ENCODE data around the gene DIRAS2.

DNA sequence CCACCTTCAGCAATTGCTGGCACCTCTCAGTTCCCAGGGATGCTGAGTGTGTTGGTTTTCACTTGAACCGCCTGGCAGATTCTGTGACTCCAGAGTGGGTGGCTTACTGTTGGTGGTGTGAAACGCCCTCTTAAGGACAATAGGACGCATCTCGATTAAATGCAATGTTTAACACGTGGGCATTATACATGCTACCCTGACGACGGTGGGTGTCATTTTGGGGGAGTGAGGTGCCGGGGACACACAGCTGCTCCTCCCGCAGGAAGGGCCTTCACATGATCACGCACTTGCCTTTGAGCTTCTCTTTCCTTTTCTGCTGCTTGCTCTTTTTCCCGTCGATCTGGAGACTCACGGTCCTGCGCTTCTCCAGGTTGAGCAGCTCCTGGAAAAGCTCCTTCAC, 29.7 kb downstream of the DIRAS2 start:
- TF ChIP-seq, protein P1, sequence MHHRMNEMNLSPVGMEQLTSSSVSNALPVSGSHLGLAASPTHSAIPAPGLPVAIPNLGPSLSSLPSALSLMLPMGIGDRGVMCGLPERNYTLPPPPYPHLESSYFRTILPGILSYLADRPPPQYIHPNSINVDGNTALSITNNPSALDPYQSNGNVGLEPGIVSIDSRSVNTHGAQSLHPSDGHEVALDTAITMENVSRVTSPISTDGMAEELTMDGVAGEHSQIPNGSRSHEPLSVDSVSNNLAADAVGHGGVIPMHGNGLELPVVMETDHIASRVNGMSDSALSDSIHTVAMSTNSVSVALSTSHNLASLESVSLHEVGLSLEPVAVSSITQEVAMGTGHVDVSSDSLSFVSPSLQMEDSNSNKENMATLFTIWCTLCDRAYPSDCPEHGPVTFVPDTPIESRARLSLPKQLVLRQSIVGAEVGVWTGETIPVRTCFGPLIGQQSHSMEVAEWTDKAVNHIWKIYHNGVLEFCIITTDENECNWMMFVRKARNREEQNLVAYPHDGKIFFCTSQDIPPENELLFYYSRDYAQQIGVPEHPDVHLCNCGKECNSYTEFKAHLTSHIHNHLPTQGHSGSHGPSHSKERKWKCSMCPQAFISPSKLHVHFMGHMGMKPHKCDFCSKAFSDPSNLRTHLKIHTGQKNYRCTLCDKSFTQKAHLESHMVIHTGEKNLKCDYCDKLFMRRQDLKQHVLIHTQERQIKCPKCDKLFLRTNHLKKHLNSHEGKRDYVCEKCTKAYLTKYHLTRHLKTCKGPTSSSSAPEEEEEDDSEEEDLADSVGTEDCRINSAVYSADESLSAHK (tag by site-specific recombination; IDR thresholded peaks at IDR 0.05) = no peak
- no peak for TF ChIP-seq SP7 (tag by site-specific recombination; IDR thresholded peaks at IDR 0.05)
- TF ChIP-seq, protein P2, sequence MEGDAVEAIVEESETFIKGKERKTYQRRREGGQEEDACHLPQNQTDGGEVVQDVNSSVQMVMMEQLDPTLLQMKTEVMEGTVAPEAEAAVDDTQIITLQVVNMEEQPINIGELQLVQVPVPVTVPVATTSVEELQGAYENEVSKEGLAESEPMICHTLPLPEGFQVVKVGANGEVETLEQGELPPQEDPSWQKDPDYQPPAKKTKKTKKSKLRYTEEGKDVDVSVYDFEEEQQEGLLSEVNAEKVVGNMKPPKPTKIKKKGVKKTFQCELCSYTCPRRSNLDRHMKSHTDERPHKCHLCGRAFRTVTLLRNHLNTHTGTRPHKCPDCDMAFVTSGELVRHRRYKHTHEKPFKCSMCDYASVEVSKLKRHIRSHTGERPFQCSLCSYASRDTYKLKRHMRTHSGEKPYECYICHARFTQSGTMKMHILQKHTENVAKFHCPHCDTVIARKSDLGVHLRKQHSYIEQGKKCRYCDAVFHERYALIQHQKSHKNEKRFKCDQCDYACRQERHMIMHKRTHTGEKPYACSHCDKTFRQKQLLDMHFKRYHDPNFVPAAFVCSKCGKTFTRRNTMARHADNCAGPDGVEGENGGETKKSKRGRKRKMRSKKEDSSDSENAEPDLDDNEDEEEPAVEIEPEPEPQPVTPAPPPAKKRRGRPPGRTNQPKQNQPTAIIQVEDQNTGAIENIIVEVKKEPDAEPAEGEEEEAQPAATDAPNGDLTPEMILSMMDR (tag by site-specific recombination; IDR thresholded peaks at IDR 0.05) = no peak
- TF ChIP-seq, protein P3, sequence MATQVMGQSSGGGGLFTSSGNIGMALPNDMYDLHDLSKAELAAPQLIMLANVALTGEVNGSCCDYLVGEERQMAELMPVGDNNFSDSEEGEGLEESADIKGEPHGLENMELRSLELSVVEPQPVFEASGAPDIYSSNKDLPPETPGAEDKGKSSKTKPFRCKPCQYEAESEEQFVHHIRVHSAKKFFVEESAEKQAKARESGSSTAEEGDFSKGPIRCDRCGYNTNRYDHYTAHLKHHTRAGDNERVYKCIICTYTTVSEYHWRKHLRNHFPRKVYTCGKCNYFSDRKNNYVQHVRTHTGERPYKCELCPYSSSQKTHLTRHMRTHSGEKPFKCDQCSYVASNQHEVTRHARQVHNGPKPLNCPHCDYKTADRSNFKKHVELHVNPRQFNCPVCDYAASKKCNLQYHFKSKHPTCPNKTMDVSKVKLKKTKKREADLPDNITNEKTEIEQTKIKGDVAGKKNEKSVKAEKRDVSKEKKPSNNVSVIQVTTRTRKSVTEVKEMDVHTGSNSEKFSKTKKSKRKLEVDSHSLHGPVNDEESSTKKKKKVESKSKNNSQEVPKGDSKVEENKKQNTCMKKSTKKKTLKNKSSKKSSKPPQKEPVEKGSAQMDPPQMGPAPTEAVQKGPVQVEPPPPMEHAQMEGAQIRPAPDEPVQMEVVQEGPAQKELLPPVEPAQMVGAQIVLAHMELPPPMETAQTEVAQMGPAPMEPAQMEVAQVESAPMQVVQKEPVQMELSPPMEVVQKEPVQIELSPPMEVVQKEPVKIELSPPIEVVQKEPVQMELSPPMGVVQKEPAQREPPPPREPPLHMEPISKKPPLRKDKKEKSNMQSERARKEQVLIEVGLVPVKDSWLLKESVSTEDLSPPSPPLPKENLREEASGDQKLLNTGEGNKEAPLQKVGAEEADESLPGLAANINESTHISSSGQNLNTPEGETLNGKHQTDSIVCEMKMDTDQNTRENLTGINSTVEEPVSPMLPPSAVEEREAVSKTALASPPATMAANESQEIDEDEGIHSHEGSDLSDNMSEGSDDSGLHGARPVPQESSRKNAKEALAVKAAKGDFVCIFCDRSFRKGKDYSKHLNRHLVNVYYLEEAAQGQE (tag by site-specific recombination; IDR thresholded peaks at IDR 0.05) = no peak
- TF ChIP-seq ZSCAN23 (tag by site-specific recombination; IDR thresholded peaks at IDR 0.05) = no peak
- TF ChIP-seq YY1 (tag by site-specific recombination; IDR thresholded peaks at IDR 0.05) = no peak
- no peak for TF ChIP-seq ZNF837 (tag by site-specific recombination; IDR thresholded peaks at IDR 0.05)
- TF ChIP-seq ZNF266 (tag by site-specific recombination; IDR thresholded peaks at IDR 0.05; ENCODE audit: low read depth) = no peak
- TF ChIP-seq, protein P4, sequence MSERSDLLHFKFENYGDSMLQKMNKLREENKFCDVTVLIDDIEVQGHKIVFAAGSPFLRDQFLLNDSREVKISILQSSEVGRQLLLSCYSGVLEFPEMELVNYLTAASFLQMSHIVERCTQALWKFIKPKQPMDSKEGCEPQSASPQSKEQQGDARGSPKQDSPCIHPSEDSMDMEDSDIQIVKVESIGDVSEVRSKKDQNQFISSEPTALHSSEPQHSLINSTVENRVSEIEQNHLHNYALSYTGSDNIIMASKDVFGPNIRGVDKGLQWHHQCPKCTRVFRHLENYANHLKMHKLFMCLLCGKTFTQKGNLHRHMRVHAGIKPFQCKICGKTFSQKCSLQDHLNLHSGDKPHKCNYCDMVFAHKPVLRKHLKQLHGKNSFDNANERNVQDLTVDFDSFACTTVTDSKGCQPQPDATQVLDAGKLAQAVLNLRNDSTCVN (tag by site-specific recombination; optimal IDR thresholded peaks at IDR 0.05) = no peak
- TF ChIP-seq, protein P5, sequence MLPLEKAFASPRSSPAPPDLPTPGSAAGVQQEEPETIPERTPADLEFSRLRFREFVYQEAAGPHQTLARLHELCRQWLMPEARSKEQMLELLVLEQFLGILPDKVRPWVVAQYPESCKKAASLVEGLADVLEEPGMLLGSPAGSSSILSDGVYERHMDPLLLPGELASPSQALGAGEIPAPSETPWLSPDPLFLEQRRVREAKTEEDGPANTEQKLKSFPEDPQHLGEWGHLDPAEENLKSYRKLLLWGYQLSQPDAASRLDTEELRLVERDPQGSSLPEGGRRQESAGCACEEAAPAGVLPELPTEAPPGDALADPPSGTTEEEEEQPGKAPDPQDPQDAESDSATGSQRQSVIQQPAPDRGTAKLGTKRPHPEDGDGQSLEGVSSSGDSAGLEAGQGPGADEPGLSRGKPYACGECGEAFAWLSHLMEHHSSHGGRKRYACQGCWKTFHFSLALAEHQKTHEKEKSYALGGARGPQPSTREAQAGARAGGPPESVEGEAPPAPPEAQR (tag by site-specific recombination; IDR thresholded peaks at IDR 0.05) = no peak
- TF ChIP-seq, protein P6, sequence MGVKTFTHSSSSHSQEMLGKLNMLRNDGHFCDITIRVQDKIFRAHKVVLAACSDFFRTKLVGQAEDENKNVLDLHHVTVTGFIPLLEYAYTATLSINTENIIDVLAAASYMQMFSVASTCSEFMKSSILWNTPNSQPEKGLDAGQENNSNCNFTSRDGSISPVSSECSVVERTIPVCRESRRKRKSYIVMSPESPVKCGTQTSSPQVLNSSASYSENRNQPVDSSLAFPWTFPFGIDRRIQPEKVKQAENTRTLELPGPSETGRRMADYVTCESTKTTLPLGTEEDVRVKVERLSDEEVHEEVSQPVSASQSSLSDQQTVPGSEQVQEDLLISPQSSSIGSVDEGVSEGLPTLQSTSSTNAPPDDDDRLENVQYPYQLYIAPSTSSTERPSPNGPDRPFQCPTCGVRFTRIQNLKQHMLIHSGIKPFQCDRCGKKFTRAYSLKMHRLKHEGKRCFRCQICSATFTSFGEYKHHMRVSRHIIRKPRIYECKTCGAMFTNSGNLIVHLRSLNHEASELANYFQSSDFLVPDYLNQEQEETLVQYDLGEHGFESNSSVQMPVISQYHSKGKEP (tag by site-specific recombination; IDR thresholded peaks at IDR 0.05) = no peak
- no peak for TF ChIP-seq ZBTB21 (tag by site-specific recombination; IDR thresholded peaks at IDR 0.05)
- TF ChIP-seq ZNF549 (tag by site-specific recombination; IDR thresholded peaks at IDR 0.05) = no peak

Data from HEK293 (cell line).